Stomach smooth muscle (tissue), 2 donors: Measurements from ENCODE around the gene FGR.

Source experiments
- H3K27ac ChIP-seq: one replicate; pipeline ENCODE4 v1.7.0; 2013; ENCODE audit warnings: mild to moderate bottlenecking, low read length, inconsistent platforms
- H3K27me3 ChIP-seq, 2 donors: one replicate each; pipeline ENCODE4 v1.7.0; 2013; ENCODE audit warnings: low read length in 2 of 2; ENCODE audit not compliant: insufficient read depth in 2 of 2, control insufficient read depth in 1 of 2
- H3K36me3 ChIP-seq, 2 donors: one replicate each; pipeline ENCODE4 v1.7.0; 2013; ENCODE audit warnings: low read length in 2 of 2; ENCODE audit not compliant: control insufficient read depth in 2 of 2, insufficient read depth in 2 of 2
- H3K4me1 ChIP-seq: one replicate; pipeline ENCODE4 v1.7.0; 2013; ENCODE audit warnings: low read length; ENCODE audit not compliant: control insufficient read depth, insufficient read depth
- H3K4me3 ChIP-seq, 2 donors: one replicate each; pipeline ENCODE4 v1.7.0; 2013; ENCODE audit warnings: low read length in 2 of 2
- H3K9ac ChIP-seq, 2 donors: one replicate each; pipeline ENCODE4 v1.7.0; 2013; ENCODE audit warnings: low read length in 2 of 2, mild to moderate bottlenecking in 1 of 2
- H3K9me3 ChIP-seq, 2 donors: one replicate each; pipeline ENCODE4 v1.7.0; 2013; ENCODE audit warnings: low read length in 2 of 2; ENCODE audit not compliant: control insufficient read depth in 2 of 2
- donor health status: healthy.
- donor health status: Pancreatic carcinoma.

FGR gene

GRCh38 chr1:27614625-27615344, 20.2 kb downstream of the FGR start:
- peaks cover 5 to 7% of the 10 kb centered on the region in 2 donors for H3K27me3 ChIP-seq
- no peaks in the 10 kb centered on the region for H3K36me3 ChIP-seq
- no peak overlapping the region for H3K9ac ChIP-seq
- no peak overlapping the region for H3K4me3 ChIP-seq
- peaks cover 6% of the 10 kb centered on the region for H3K4me1 ChIP-seq
- H3K27ac ChIP-seq, result no peak overlapping the region
- no peaks in the 10 kb centered on the region for H3K9me3 ChIP-seq

- Histone ChIP-seq H3K27ac (no peak overlapping the region), H3K27me3 (peaks cover 5 to 7% of the 10 kb centered on the region in 2 donors), H3K4me3 (no peak overlapping the region), H3K36me3 (no peaks in the 10 kb centered on the region), H3K4me1 (peaks cover 9% of the 10 kb centered on the region), H3K9ac (no peak overlapping the region), H3K9me3 (no peaks in the 10 kb centered on the region)
Measured at GRCh38 chr1:27614043-27614624, 20.9 kb downstream of the FGR start.

- Histone ChIP-seq H3K27ac (no peak overlapping the region), H3K4me3 (no peak overlapping the region), H3K9me3 (no peaks in the 10 kb centered on the region), H3K4me1 (peaks cover 11% of the 10 kb centered on the region), H3K36me3 (no peaks in the 10 kb centered on the region), H3K27me3 (peaks cover 5 to 7% of the 10 kb centered on the region in 2 donors), H3K9ac (no peak overlapping the region)
Measured at GRCh38 chr1:27612718-27613117, 22.3 kb downstream of the FGR start.

- H3K9me3 ChIP-seq, result no peaks in the 10 kb centered on the region
- peaks cover 15% of the 10 kb centered on the region for H3K4me1 ChIP-seq
- no peaks in the 10 kb centered on the region for H3K36me3 ChIP-seq
- no peak overlapping the region for H3K4me3 ChIP-seq
- no peak overlapping the region for H3K27ac ChIP-seq
- peaks cover 5 to 7% of the 10 kb centered on the region in 2 donors for H3K27me3 ChIP-seq
- no peak overlapping the region for H3K9ac ChIP-seq
Measured at GRCh38 chr1:27611450-27611849, 23.5 kb downstream of the FGR start.

- H3K9me3 ChIP-seq, result no peaks in the 10 kb centered on the region
- no peak overlapping the region for H3K27ac ChIP-seq
- H3K27me3 ChIP-seq, result peaks cover 5 to 7% of the 10 kb centered on the region in 2 donors
- no peaks in the 10 kb centered on the region for H3K36me3 ChIP-seq
- H3K9ac ChIP-seq, result no peak overlapping the region
- H3K4me3 ChIP-seq, result no peak overlapping the region
- H3K4me1 ChIP-seq, result peaks cover 13% of the 10 kb centered on the region
Measured at GRCh38 chr1:27609618-27610240, 25.3 kb downstream of the FGR start.

- H3K4me3 ChIP-seq, result no peak overlapping the region
- H3K27ac ChIP-seq, result no peak overlapping the region
- H3K36me3 ChIP-seq, result no peaks in the 10 kb centered on the region
- H3K4me1 ChIP-seq, result peaks cover 10% of the 10 kb centered on the region
- H3K9me3 ChIP-seq, result no peaks in the 10 kb centered on the region
- peaks cover 5% of the 10 kb centered on the region in 2 donors for H3K27me3 ChIP-seq
- no peak overlapping the region for H3K9ac ChIP-seq
Measured at GRCh38 chr1:27609210-27609555, 25.8 kb downstream of the FGR start.

- Histone ChIP-seq H3K27ac (no peak overlapping the region), H3K36me3 (no peaks in the 10 kb centered on the region), H3K27me3 (no peaks in the 10 kb centered on the region), H3K4me3 (no peak overlapping the region), H3K9ac (no peak overlapping the region), H3K4me1 (peaks cover 11% of the 10 kb centered on the region), H3K9me3 (no peaks in the 10 kb centered on the region)
Measured at GRCh38 chr1:27607239-27607804, 27.7 kb downstream of the FGR start.

GRCh38 chr1:27606708-27607238, 28.2 kb downstream of the FGR start:
- Histone ChIP-seq H3K27ac (no peak overlapping the region), H3K4me3 (no peak overlapping the region), H3K36me3 (no peaks in the 10 kb centered on the region), H3K27me3 (no peaks in the 10 kb centered on the region), H3K4me1 (peaks cover 16% of the 10 kb centered on the region), H3K9ac (no peak overlapping the region), H3K9me3 (no peaks in the 10 kb centered on the region)

- H3K27me3 ChIP-seq, result no peaks in the 10 kb centered on the region
- no peak overlapping the region for H3K4me3 ChIP-seq
- H3K9ac ChIP-seq, result no peak overlapping the region
- peaks cover 23% of the 10 kb centered on the region for H3K4me1 ChIP-seq
- peak overlapping the region; percentile 11 for H3K27ac ChIP-seq
- no peaks in the 10 kb centered on the region for H3K9me3 ChIP-seq
- H3K36me3 ChIP-seq, result no peaks in the 10 kb centered on the region
Measured at GRCh38 chr1:27605796-27606707, 28.9 kb downstream of the FGR start.

GRCh38 chr1:27605300-27605766, 29.7 kb downstream of the FGR start:
- no peaks in the 10 kb centered on the region for H3K27me3 ChIP-seq
- H3K27ac ChIP-seq, result no peak overlapping the region
- peaks cover 30% of the 10 kb centered on the region for H3K4me1 ChIP-seq
- no peaks in the 10 kb centered on the region for H3K9me3 ChIP-seq
- no peak overlapping the region for H3K9ac ChIP-seq
- no peak overlapping the region for H3K4me3 ChIP-seq
- H3K36me3 ChIP-seq, result no peaks in the 10 kb centered on the region
